CD8-positive, alpha-beta memory T cell (primary cell): ENCODE results near the gene NXPE3. TPM values are rescaled to one million over a fixed set of nuclear protein-coding genes. Genes with fewer than 3 reads are reported as not detected.
A peak's percentile ranks its signal among the peaks of the same experiment; 100 is the strongest.
"Not testable (repeated sequence)": the region's sequence is repeated elsewhere in the genome, so short reads cannot be mapped to it uniquely, and the experiment has no call there.

Experiments
- CTCF ChIA-PET: fragments of 350-600 bp; sonication (Branson Sonifier 250); formaldehyde crosslinking; loops from one replicate; lab custom pipeline; 2021; ENCODE audit warnings: antibody characterized with exemption; lab: Charles Lee
- POLR2A ChIA-PET: fragments of 350-600 bp; sonication (Branson Sonifier 250); formaldehyde crosslinking; loops from one replicate; lab custom pipeline; 2021; ENCODE audit warnings: antibody characterized with exemption; lab: Charles Lee
- DNase-seq, 5 donors: peaks; one replicate each; pipeline versions ENCODE4 v3.0.0 to v3.0.0-alpha.2; 2020 to 2022; ENCODE audit warnings: mixed read lengths in 1 of 5
- H3K27ac ChIP-seq: one replicate; pipeline ENCODE4 v1.7.0; 2013; ENCODE audit warnings: low read depth, mild to moderate bottlenecking, low read length, moderate library complexity
- H3K27me3 ChIP-seq: 2 replicates; pipeline ENCODE4 v1.7.0; 2013; ENCODE audit warnings: low read length, mild to moderate bottlenecking; ENCODE audit not compliant: insufficient read depth, poor library complexity, severe bottlenecking
- H3K36me3 ChIP-seq: 2 replicates; pipeline ENCODE4 v1.7.0; 2013; ENCODE audit warnings: mild to moderate bottlenecking, low read length, moderate library complexity; ENCODE audit not compliant: insufficient read depth
- H3K4me1 ChIP-seq: 2 replicates; pipeline ENCODE4 v1.7.0; 2013; ENCODE audit warnings: mild to moderate bottlenecking, low read length, moderate library complexity; ENCODE audit not compliant: insufficient read depth
- H3K4me3 ChIP-seq: 2 replicates; pipeline ENCODE4 v1.7.0; 2013; ENCODE audit warnings: mild to moderate bottlenecking, low read length
- H3K9me3 ChIP-seq: 2 replicates; pipeline ENCODE4 v1.7.0; 2013; ENCODE audit warnings: mild to moderate bottlenecking, low read length
- H3K27ac Mint-ChIP-seq, 8 donors: one replicate each; pipeline ENCODE4 v1.8.0; 2020 to 2021; ENCODE audit warnings: mixed read lengths in 8 of 8, mild to moderate bottlenecking in 6 of 8, inconsistent platforms in 3 of 8, moderate library complexity in 3 of 8
- H3K27me3 Mint-ChIP-seq, 2 donors: one replicate each; pipeline ENCODE4 v1.8.0; 2020 to 2021; ENCODE audit warnings: mixed read lengths in 2 of 2, mild to moderate bottlenecking in 1 of 2, moderate library complexity in 1 of 2
- H3K36me3 Mint-ChIP-seq, 3 donors: one replicate each; pipeline ENCODE4 v1.8.0; 2020 to 2021; ENCODE audit warnings: mixed read lengths in 3 of 3, inconsistent platforms in 1 of 3, mild to moderate bottlenecking in 1 of 3
- H3K4me1 Mint-ChIP-seq, 3 donors: one replicate each; pipeline ENCODE4 v1.8.0; 2020 to 2021; ENCODE audit warnings: mixed read lengths in 3 of 3, inconsistent platforms in 1 of 3, mild to moderate bottlenecking in 1 of 3
- H3K4me3 Mint-ChIP-seq, 7 donors: one replicate each; pipeline ENCODE4 v1.8.0; 2020 to 2021; ENCODE audit warnings: mixed read lengths in 7 of 7, mild to moderate bottlenecking in 6 of 7, moderate library complexity in 4 of 7, inconsistent platforms in 2 of 7
- H3K9me3 Mint-ChIP-seq, 5 donors: one replicate each; pipeline ENCODE4 v1.8.0; 2020 to 2022; ENCODE audit warnings: mixed read lengths in 5 of 5, mild to moderate bottlenecking in 3 of 5, moderate library complexity in 2 of 5, inconsistent platforms in 1 of 5
- polyA plus RNA-seq: library from polyadenylated mRNA; unstranded; fragments of 300-500 nt; fragmentation: Illumina TruSeq; gene quantifications from one replicate; pipeline ENCODE4 v1.2.3, GENCODE V29; 2021
- total RNA-seq, 2 experiments: library from RNA; stranded (reverse); gene quantifications; one replicate each; pipeline ENCODE4 v1.2.3, GENCODE V29; 2021

Gene NXPE3
- total and polyA plus RNA-seq, 3 experiments from 2014 or later, result 16.2 to 37.4 (median 17.2) TPM

- Mint-ChIP-seq H3K4me1 (peaks cover 16 to 51% (median 19%) of the 10 kb centered on the region in 3 donors), H3K9me3 (peaks cover 4 to 12% (median 5%) of the 10 kb centered on the region in 5 donors), H3K4me3 (peak overlapping the region in 6 of 7 donors; percentile 15 to 50 (median 42)), H3K27ac (peak overlapping the region in 4 of 8 donors; percentile 48 to 87 (median 82)), H3K36me3 (peaks cover 21 to 57% (median 44%) of the 10 kb centered on the region in 3 donors)
- H3K27me3 ChIP-seq, H3K27ac ChIP-seq, H3K4me3 ChIP-seq, H3K27me3 Mint-ChIP-seq, CTCF ChIA-PET, H3K4me1 ChIP-seq, POLR2A ChIA-PET, H3K9me3 ChIP-seq: not testable (repeated sequence)
- H3K36me3 ChIP-seq, result peaks cover 22% of the 10 kb centered on the region
- DNase-seq, result peak in 4 of 5 donors; percentile 10 to 73 (median 32)
These were observed 25.5 kb upstream of the NXPE3 start for GRCh38 chr3:101753386-101754113.

GRCh38 chr3:101758224-101758623 is 20.8 kb upstream of the NXPE3 start:
- Mint-ChIP-seq H3K27me3 (no peaks in the 10 kb centered on the region), H3K36me3 (peaks cover 28 to 68% (median 32%) of the 10 kb centered on the region in 3 donors), H3K27ac (peak overlapping the region in 6 of 8 donors; percentile 7 to 59 (median 34)), H3K4me3 (no peak overlapping the region), H3K9me3 (peaks cover 0 to 2% (median 0%) of the 10 kb centered on the region in 5 donors), H3K4me1 (peaks cover 18 to 47% (median 35%) of the 10 kb centered on the region in 3 donors)
- H3K9me3 ChIP-seq, result no peaks in the 10 kb centered on the region
- CTCF ChIA-PET, result no interaction called here
- no peaks in the 10 kb centered on the region for H3K27me3 ChIP-seq
- H3K27ac ChIP-seq, result no peak overlapping the region
- peaks cover 25% of the 10 kb centered on the region for H3K36me3 ChIP-seq
- no peak overlapping the region for H3K4me3 ChIP-seq
- no peaks in the 10 kb centered on the region for H3K4me1 ChIP-seq
- no peak for DNase-seq
- POLR2A ChIA-PET, result no interaction called here

DNA sequence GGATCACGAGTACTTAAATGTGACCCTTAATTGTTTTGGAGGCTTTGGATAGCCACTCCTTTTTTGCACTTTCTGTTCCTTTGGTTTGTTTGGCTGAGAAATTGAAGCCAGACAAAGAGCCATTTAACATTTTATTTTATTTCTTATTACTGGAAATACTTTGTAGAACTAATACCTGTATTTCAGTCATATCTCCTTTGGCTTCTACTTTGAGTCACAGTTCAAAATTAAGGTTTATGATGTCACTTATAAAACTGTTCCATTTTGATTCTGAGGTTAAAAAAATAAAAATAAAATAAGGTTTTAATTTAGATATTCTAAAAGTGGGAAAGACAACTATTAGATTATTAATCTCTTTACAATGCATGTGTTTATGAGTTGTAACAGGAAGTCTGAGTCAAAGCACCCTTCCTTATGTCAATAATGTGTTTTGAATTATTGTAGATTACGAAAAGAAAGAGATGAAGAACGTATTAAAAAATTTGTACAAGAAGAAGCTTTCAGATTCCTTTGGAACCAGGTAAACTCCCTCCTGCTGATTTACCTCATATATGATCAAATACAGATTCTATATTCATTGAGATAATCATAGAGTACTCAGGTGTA is 16.9 kb upstream of the NXPE3 start:
- ChIA-PET CTCF (no interaction called here), POLR2A (interaction anchor here (0.6 kb wide), 1 partner anchor 48 kb away, joined by 3 read pairs; no protein-coding TSS in a partner anchor)
- DNase-seq, result no peak
- Histone ChIP-seq H3K27ac (no peak overlapping the region), H3K27me3 (no peaks in the 10 kb centered on the region), H3K4me1 (no peaks in the 10 kb centered on the region), H3K36me3 (peaks cover 13% of the 10 kb centered on the region), H3K9me3 (no peaks in the 10 kb centered on the region), H3K4me3 (no peak overlapping the region)
- Mint-ChIP-seq H3K9me3 (no peaks in the 10 kb centered on the region), H3K27me3 (no peaks in the 10 kb centered on the region), H3K4me3 (no peak overlapping the region), H3K4me1 (peaks cover 12 to 36% (median 25%) of the 10 kb centered on the region in 3 donors), H3K36me3 (peaks cover 10 to 66% (median 32%) of the 10 kb centered on the region in 3 donors), H3K27ac (peak overlapping the region in 1 of 8 donors; percentile 52)

- H3K9me3 ChIP-seq, H3K36me3 ChIP-seq, H3K27me3 ChIP-seq, POLR2A ChIA-PET, H3K9me3 Mint-ChIP-seq, H3K27me3 Mint-ChIP-seq, H3K4me3 ChIP-seq, CTCF ChIA-PET, DNase-seq, H3K27ac ChIP-seq: not testable (repeated sequence)
- peaks cover 39% of the 10 kb centered on the region for H3K4me1 ChIP-seq
- H3K27ac Mint-ChIP-seq, result peak overlapping the region; percentile 83 to 99 (median 98)
- peaks cover 0 to 20% (median 0%) of the 10 kb centered on the region in 3 donors for H3K36me3 Mint-ChIP-seq
- peak overlapping the region; percentile 89 to 97 (median 94) for H3K4me3 Mint-ChIP-seq
- H3K4me1 Mint-ChIP-seq, result peaks cover 33 to 41% (median 41%) of the 10 kb centered on the region in 3 donors
These were observed 1.2 kb upstream of the NXPE3 start for GRCh38 chr3:101777745-101778281.

DNA sequence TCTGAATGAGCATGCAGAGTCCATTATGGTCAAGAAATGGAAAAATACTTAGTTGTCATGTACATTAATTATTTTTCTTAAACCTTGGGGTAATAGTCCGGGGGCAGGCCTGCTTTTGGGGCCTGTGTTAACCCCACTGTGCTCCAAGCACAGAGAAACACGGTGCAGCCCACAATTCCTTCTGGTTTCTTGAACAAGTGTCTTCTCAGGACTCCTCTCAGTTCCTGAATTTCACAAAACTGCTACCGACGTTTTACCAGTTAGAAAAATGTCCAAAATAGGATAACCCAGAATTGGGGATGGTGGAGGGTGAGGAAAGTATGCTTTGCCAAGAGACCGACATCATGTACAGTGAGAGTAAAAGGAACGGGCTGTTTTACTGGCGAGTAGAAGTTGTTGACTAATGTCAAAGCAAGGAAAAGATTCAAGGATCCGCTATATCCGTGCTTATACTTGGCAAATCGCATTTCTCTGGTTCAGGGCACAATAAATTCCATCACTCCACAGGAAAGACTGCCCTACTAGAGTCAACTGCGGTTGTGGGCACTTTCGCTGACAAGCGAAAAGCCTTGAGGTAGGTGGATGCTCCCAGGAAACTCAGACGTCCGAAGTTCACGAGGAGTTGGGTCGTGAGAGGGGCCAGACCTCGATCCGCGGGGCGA is 495 bp upstream of the NXPE3 start:
- Histone ChIP-seq H3K36me3 (peaks cover 3% of the 10 kb centered on the region), H3K4me1 (peaks cover 39% of the 10 kb centered on the region), H3K27ac (peak overlapping the region; percentile 80), H3K4me3 (peak overlapping the region; percentile 68), H3K27me3 (no peaks in the 10 kb centered on the region), H3K9me3 (no peaks in the 10 kb centered on the region)
- POLR2A ChIA-PET, result interaction anchor here (0.6 to 2.1 kb wide), 9 partner anchors 9 to 205 kb away, joined by 3 to 15 read pairs (median 5); partner anchors contain the start of genes CEP97, NFKBIZ, PCNP and RPL24
- Mint-ChIP-seq H3K4me1 (peaks cover 35 to 45% (median 44%) of the 10 kb centered on the region in 3 donors), H3K4me3 (peak overlapping the region; percentile 89 to 97 (median 94)), H3K9me3 (no peaks in the 10 kb centered on the region), H3K27ac (peak overlapping the region; percentile 97 to 99 (median 98)), H3K27me3 (peaks cover 0 to 3% of the 10 kb centered on the region in 2 donors), H3K36me3 (peaks cover 2 to 26% (median 3%) of the 10 kb centered on the region in 3 donors)
- DNase-seq, result no peak
- CTCF ChIA-PET, result interaction anchor here (0.5 to 1.4 kb wide), 6 partner anchors 24 to 83 kb away, joined by 3 to 7 read pairs (median 4); partner anchors contain the start of gene NFKBIZ

- H3K27me3 ChIP-seq, result no peaks in the 10 kb centered on the region
- H3K36me3 ChIP-seq, result peaks cover 9% of the 10 kb centered on the region
- CTCF ChIA-PET, result interaction anchor here (1.3 to 1.4 kb wide), 2 partner anchors 23 to 58 kb away, joined by 4 to 7 read pairs; no protein-coding TSS in a partner anchor
- no peak for DNase-seq
- peaks cover 10 to 40% (median 10%) of the 10 kb centered on the region in 3 donors for H3K36me3 Mint-ChIP-seq
- peaks cover 48 to 59% (median 58%) of the 10 kb centered on the region in 3 donors for H3K4me1 Mint-ChIP-seq
- H3K27ac Mint-ChIP-seq, result peak overlapping the region; percentile 97 to 99 (median 98)
- peak overlapping the region; percentile 89 to 97 (median 94) for H3K4me3 Mint-ChIP-seq
- H3K9me3 Mint-ChIP-seq, result no peaks in the 10 kb centered on the region
- H3K27ac ChIP-seq, result peak overlapping the region; percentile 80
- POLR2A ChIA-PET, result interaction anchor here (1.2 to 2.1 kb wide), 6 partner anchors 11 to 206 kb away, joined by 3 to 15 read pairs (median 7); partner anchors contain the start of genes CEP97, NFKBIZ and PCNP
- H3K27me3 Mint-ChIP-seq, result peaks cover 0 to 3% of the 10 kb centered on the region in 2 donors
- H3K4me3 ChIP-seq, result peak overlapping the region; percentile 68
- H3K9me3 ChIP-seq, result no peaks in the 10 kb centered on the region
- H3K4me1 ChIP-seq, result peaks cover 53% of the 10 kb centered on the region
These were observed 891 bp downstream of the NXPE3 start for GRCh38 chr3:101779822-101780381.

- peak overlapping the region; percentile 89 to 97 (median 94) for H3K4me3 Mint-ChIP-seq
- Histone ChIP-seq H3K36me3 (peaks cover 11% of the 10 kb centered on the region), H3K27me3 (no peaks in the 10 kb centered on the region), H3K27ac (no peak overlapping the region), H3K4me1 (peaks cover 59% of the 10 kb centered on the region), H3K9me3 (no peaks in the 10 kb centered on the region), H3K4me3 (peak overlapping the region; percentile 68)
- H3K4me1 Mint-ChIP-seq, result peaks cover 56 to 67% (median 66%) of the 10 kb centered on the region in 3 donors
- peak overlapping the region; percentile 97 to 99 (median 98) for H3K27ac Mint-ChIP-seq
- H3K9me3 Mint-ChIP-seq, result no peaks in the 10 kb centered on the region
- H3K27me3 Mint-ChIP-seq, result peaks cover 0 to 3% of the 10 kb centered on the region in 2 donors
- peaks cover 10 to 47% (median 16%) of the 10 kb centered on the region in 3 donors for H3K36me3 Mint-ChIP-seq
- CTCF ChIA-PET, result interaction anchor here (1.5 kb wide), 1 partner anchor 22 kb away, joined by 3 read pairs; no protein-coding TSS in a partner anchor
- no peak for DNase-seq
- POLR2A ChIA-PET, result interaction anchor here (2.1 kb wide), 1 partner anchor 56 kb away, joined by 15 read pairs; the partner anchor contains the start of gene CEP97
These were observed 1.6 kb downstream of the NXPE3 start for GRCh38 chr3:101780661-101781060.
